GM20000 (cell line): ENCODE measurements around the gene ZNF296.

Experiments
- DNase-seq: peaks from one replicate; pipeline ENCODE4 v3.0.0; 2012; ENCODE audit warnings: low spot score
- CTCF ChIP-seq: IDR thresholded peaks from 2 replicates; pipeline ENCODE4 v1.5.1; 2012; ENCODE audit warnings: mild to moderate bottlenecking, control low read depth; ENCODE audit errors: extremely low read depth, missing control alignments

Gene ZNF296

GRCh38 chr19:45023048-45023447 is 53.2 kb downstream of the ZNF296 start:
- no peak for DNase-seq
- TF ChIP-seq CTCF, result no peak

GRCh38 chr19:45021971-45022370 is 54.3 kb downstream of the ZNF296 start:
- TF ChIP-seq CTCF, result no peak
- no peak for DNase-seq
